Daoy (cell line): ENCODE results near the gene STK32A. TPM values are rescaled to one million over a fixed set of nuclear protein-coding genes. Genes with fewer than 3 reads are reported as not detected.

ENCODE experiments used
- DNase-seq: peaks from one replicate; pipeline ENCODE4 v3.0.0-alpha.2; 2015; ENCODE audit warnings: low read depth
- total RNA-seq: library from RNA; depleted of rRNA; stranded (reverse); fragments of >200 nt; shearing (Covaris generic); gene quantifications from 2 replicates; pipeline ENCODE4 v1.2.3, GENCODE V29; 2014

The STK32A gene
- total RNA-seq, 1 experiment from 2014 or later = 2.1 TPM

DNA sequence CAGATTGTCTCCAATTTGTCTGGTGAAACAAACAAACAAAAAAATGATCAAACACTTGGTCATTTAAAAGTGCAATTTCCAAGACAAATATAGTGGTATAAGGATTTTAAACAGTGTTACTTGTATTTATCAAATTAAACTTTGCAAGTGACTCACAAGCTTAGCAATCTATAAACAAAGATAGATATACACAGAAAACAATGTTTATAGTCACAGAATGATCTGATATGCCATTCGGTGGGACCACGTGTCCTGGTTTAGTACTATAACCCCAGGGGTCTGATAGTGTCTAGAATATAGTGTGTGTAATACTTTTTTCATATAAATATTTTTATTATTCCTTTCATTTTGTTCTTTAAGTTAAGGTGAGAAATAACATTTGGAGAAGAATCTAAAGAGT is 183.8 kb downstream of the STK32A start:
- no peak for DNase-seq

DNA sequence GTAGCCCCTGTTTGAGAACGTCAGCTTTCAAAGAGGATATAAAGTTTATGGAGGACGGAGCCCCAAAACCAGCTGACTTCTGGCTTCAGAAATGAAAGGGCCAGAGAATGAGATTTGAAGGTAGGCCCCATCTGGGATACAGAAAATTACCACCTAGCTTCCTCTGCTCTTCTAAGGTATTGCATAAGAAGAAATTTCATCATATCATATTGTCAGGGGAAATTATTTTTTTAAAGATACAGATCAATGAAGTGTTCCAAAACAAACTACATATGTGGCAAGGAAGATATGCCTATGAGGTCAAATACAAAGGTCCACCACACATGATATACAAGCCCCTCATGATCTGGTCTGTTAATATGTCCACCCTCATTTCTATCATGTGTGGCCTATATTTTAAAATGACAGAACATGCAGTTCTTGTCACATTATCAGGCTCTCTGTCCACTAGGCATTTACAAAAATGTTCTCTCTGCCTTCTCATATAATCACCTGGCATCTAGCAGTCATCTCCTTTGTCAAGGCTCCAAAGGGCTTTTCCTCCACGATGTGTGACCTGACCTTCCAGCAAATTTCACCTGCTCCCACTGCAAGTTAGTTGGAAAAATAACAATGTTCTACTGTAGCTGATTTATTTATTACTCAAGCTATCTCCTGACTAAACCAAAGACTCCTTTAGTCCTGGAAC is 192.0 kb downstream of the STK32A start:
- no peak for DNase-seq

DNA sequence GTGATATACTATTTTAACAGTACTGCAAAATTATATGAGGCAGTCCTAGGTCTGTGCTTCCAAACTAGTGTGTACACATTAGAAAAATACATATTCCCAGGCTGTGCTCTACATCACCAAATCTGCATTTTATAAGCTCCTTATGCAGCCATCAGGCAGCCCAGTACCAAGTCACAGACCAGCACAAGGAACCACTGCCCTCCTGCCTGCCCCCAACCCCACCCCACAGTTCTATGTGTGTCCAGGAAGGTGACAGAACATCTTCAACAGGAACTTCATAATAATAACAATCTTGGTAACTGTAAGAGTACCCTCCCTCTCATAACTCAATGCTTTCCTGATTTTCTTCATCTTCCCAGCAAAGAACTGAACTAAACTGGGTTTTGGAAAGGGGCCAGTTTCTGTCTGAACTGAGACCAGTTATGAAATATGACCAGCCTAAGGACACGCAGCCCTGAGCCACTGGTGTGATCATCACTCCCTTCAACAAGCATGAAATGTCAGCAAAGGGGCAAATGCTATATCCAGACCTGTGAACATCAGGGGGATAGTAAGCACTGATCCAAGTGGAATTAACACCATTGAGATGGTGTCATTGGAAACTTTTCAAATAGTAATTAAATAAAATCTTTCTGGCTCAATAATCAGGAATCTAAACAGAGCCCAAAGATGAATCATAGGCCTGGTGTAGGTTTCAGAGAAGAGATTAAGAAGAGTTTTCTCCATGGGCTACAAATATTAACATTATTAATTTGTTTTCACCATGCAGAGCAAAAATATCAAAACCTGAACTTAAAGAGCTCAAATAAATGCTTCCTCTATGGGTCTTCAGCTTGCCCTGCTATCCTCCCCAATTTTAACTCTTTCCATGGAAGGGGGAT is 192.9 kb downstream of the STK32A start:
- no peak for DNase-seq

DNA sequence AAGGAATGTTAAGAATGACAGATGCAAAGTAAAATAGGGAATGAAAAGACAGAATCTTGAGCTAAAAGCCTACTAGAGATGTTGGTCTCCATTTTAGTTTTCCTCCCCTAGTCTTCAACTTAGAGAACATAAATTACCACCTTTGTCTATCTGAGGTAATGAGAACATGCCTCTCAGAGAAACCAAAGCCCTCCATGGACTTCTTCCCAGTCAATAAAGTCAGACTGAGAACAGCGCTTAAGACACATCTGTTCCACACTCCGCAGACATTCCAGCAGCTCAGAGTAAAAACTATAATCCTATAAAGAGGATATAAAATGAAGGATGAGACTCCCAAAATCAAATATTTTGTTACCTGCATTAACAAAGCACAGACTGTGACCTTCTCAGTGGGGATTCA is 195.8 kb downstream of the STK32A start:
- DNase-seq = no peak

DNA sequence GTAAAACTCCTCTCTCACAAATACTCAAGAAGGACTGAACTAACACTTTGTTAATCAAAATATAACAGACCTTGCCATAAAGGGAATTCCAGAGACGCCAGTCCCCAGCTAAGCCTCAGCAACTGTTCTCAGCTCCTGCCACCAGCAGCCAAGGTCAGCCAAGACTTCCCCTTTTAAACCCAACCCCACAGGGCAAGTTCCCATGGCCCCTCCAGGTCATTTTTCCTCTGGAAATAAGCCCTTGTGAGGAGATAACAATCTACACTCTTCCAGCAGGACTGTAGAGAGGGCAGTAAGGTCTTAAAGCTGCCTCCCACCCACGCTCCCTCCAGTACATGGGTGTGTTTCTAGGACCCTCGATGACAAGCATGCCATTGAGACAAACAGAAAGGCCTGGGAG is 196.8 kb downstream of the STK32A start:
- DNase-seq = no peak

DNA sequence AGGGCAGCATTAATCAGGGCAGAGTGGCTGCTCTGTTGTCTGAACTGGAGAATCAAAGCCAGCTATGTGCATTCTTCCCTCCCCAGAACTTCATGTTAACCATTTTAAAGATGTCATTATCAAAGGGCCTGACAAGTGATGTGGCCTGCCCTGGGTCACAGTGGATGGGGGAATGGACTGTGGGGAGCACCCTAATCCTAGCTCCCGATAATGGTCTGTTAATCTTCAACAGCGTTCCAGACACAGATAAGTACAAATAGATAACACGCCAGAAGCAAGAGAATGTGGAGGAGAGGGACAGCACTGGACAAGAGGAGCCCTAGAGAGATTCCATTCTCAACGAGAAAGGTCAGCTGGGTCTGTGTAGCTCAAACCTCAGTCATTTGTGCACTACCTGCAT is 197.5 kb downstream of the STK32A start:
- no peak for DNase-seq

DNA sequence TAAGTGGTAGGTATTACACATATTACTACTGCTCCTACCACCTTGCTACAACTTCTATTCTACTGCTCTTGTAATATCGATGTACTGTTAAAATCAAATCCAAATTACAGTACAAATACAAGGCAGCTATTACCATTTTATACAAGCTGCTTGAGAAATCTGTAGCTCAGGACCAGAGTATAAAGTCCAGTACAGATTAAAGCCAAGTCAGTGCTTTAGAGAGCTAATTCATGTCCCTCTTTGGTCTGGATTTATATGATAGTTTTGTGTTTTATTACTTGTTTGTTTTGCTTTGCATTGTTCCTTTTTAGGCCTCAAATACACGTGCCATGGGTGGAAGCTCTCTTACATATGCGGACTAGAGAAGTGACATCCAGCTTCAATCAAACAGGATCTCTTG is 199.2 kb downstream of the STK32A start:
- no peak for DNase-seq

DNA sequence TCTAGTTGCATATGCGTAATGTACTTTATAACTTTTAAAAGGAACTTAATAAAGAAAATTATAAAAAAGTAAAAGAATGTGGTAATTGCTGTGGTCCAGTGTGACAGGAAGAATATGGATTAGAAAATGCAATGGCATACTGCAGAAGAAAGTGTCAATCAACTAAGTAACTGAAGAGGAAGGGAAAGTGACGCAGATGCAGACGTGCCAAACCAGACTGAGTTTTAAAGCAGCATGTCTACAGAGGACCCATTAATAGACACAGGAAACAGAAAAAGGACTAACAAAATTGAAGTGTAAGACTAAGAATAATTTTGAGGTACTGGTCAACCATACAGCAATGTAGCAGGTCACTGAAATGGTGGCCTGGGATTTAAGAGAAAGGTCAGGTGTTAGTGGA is 201.8 kb downstream of the STK32A start:
- no peak for DNase-seq

DNA sequence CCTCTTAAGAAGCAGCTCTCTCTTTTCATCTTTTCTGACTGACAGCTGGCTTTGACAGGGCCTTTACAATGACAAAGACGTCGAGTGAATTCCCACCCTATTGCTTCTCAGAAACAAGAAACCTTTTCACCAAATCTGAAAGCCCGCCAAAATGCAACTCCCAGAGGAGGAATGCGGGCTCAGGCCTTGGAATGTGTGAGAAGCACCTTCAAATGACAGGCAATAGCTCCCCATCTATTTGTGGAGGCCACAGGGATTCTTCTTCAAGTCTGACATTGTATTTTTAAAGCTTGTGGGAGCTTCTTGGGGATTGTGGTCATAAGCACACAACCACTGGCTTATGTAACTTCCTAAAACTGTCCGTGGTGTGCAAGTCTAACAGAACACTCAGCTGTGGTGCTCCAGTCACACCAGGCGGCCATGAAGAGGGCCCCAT is 202.4 kb downstream of the STK32A start:
- DNase-seq = peak; percentile 37
